ENCODE measurements around the gene FRS2. TPM values are rescaled to one million over a fixed set of nuclear protein-coding genes. Genes with fewer than 3 reads are reported as not detected.

FRS2 gene
- total and polyA plus RNA-seq, 2 of the 4 experiments (the other 2 are of a cell fraction) = 12.4 to 58.3 TPM

- Histone ChIP-seq H3K4me3 (ENCODE audit: insufficient read depth, low read depth, low read length) (no peak overlapping the region), H4K5ac (ENCODE audit: low read depth, low read length) (no peak overlapping the region), H3K23ac (ENCODE audit: low read depth, low read length) (no peak overlapping the region), H2BK5ac (ENCODE audit: low read depth, low read length, poor library complexity, severe bottlenecking) (no peak overlapping the region), H2AK5ac (ENCODE audit: low read depth, low read length) (0 out of 2 replicates have a peak overlapping the region, but pooled peaks have one; percentile 1), H3K9me3 (ENCODE audit: control insufficient read depth, insufficient read depth, low read length) (no peaks in the 10 kb centered on the region), H3K14ac (replicated peaks; ENCODE audit: low read depth, low read length) (no peak overlapping the region), H2BK120ac (ENCODE audit: low read depth, low read length) (no peak overlapping the region), H2BK15ac (ENCODE audit: low read depth, low read length) (no peak overlapping the region), H4K8ac (ENCODE audit: low read depth in 2 of 2, low read length in 2 of 2) (no peak overlapping the region), H4K91ac (ENCODE audit: insufficient read depth, low read depth, low read length) (no peak overlapping the region), H3K27me3 (ENCODE audit: control insufficient read depth, insufficient read depth, low read length) (no peaks in the 10 kb centered on the region), H3K9ac (ENCODE audit: low read depth, low read length) (no peak overlapping the region), H2BK20ac (ENCODE audit: low read depth, low read length) (no peak overlapping the region), H4K20me1 (ENCODE audit: insufficient read depth, low read length) (no peaks in the 10 kb centered on the region), H3K9me1 (ENCODE audit: insufficient read depth, low read length) (no peaks in the 10 kb centered on the region), H3K4me1 (ENCODE audit: control insufficient read depth, insufficient read depth, low read length) (no peaks in the 10 kb centered on the region), H3K27ac (ENCODE audit: insufficient read depth, low read length) (no peak overlapping the region), H2AK9ac (replicated peaks; ENCODE audit: low read depth, low read length, poor library complexity) (no peak overlapping the region), H3K4ac (ENCODE audit: low read depth, low read length) (no peak overlapping the region), H3K79me1 (ENCODE audit: low read depth in 1 of 2, low read length in 2 of 2) (no peaks in the 10 kb centered on the region), H3K36me3 (ENCODE audit: control insufficient read depth, insufficient read depth, low read length) (no peaks in the 10 kb centered on the region), H3K4me2 (ENCODE audit: low read depth, low read length) (no peak overlapping the region), H3K56ac (ENCODE audit: extremely low read depth, insufficient read depth, low read length) (no peak overlapping the region), H3K18ac (ENCODE audit: low read depth, low read length) (no peak overlapping the region), H2AFZ (replicated peaks; ENCODE audit: low read length, poor library complexity) (peak overlapping the region; percentile 26)
- intact Hi-C loops (cut with micrococcal nuclease) (no loop called here), dilution Hi-C loops (cut with HindIII; ENCODE audit: low sequenced_read_pairs, unreplicated experiment) (no loop called here), in situ Hi-C loops (cut with MboI; ENCODE audit: low sequenced_read_pairs) (no loop called here)
- no peak for TF ChIP-seq MAZ (IDR thresholded peaks at IDR 0.05; ENCODE audit: borderline replicate concordance, low read depth, low read length)
- no peak for TF ChIP-seq CHD1 (IDR thresholded peaks at IDR 0.05; ENCODE audit: low read depth, low read length)
- TF ChIP-seq RAD21 (IDR thresholded peaks at IDR 0.05; ENCODE audit: low read length) = no peak
- no peak for TF ChIP-seq CEBPB (IDR thresholded peaks at IDR 0.05; ENCODE audit: low read depth, low read length)
- DNase-seq (no peak), ATAC-seq (ENCODE audit: low read depth) (no peak)
- 100% methylated on average over 1 of the region's 3 CpGs; no CpG with 5 or more reads in 1 of the 2 experiments for WGBS, 2 experiments (ENCODE audit: extremely low coverage in 2 of 2, insufficient read length in 1 of 2)
- ChIA-PET POLR2A (ENCODE audit: unreplicated experiment) (no interaction called here), CTCF (interaction anchor here (1.2 kb wide), 1 partner anchor 43 kb away, joined by 3 read pairs; no protein-coding TSS in a partner anchor)
- BruUV-seq (replicated peaks) = no TSS peak
Measured at GRCh38 chr12:69459477-69459876, 10.7 kb upstream of the FRS2 start.
